T-helper 2 cell treated with Interferon-gamma antibody and Interleukin-4, amounts not matched to agents 100 ng/mL and 5 ng/mL, for 36 hours (primary cell): ENCODE measurements around the gene ZNF33A. TPM values are rescaled to one million over a fixed set of nuclear protein-coding genes. Genes with fewer than 3 reads are reported as not detected.
"Not testable (repeated sequence)": the region's sequence is repeated elsewhere in the genome, so short reads cannot be mapped to it uniquely, and the experiment has no call there.

Experiments used
- intact Hi-C: fragments of 100-400 bp; cut with micrococcal nuclease; formaldehyde crosslinking; loops from one replicate; pipeline ENCODE4 v1.15.1; 2023
- total RNA-seq: library from RNA; stranded (reverse); gene quantifications from 2 replicates; pipeline ENCODE4 v1.2.3, GENCODE V29; 2022

ZNF33A gene
- total RNA-seq, 1 donor from 2014 or later: 33.2 TPM

- intact Hi-C loops: no loop called here
These were observed 33.0 kb downstream of the ZNF33A start for GRCh38 chr10:38043516-38043915.

- intact Hi-C loops: no loop called here
These were observed 34.7 kb downstream of the ZNF33A start for GRCh38 chr10:38045129-38045528.

- intact Hi-C loops: no loop called here
These were observed 37.2 kb downstream of the ZNF33A start for GRCh38 chr10:38047666-38048065.

DNA sequence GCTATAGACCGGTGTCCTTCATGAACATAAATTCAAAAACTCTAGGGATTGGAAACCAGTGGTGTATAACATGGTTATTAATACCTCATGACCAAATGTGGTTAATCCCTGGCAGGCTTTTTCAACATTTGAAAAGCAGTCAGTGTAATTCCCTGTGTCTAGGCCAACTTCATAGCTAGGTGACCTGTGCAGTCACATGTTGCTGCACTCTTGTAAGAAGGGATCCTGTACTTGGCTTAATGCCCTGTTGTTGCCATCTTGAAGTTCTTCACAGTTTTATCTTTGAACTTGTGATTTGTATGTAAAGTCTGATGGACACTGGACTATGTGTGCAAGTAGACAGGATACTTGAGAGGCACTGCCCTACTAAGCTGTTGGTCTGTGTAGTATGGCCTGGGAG, 39.7 kb downstream of the ZNF33A start:
- intact Hi-C loops: no loop called here

DNA sequence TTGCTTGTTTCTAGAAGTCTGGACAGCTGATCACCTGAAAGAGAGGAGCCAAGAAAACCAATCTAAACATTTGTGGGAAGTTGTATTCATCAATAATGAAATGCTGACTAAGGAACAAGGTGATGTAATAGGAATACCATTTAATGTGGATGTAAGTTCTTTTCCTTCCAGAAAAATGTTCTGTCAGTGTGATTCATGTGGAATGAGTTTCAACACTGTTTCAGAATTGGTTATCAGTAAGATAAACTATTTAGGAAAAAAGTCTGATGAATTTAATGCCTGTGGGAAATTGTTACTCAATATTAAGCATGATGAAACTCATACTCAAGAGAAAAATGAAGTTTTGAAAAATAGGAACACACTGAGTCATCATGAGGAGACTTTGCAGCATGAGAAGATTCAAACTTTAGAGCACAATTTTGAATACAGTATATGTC, 43.9 kb downstream of the ZNF33A start:
- intact Hi-C loops: no loop called here

DNA sequence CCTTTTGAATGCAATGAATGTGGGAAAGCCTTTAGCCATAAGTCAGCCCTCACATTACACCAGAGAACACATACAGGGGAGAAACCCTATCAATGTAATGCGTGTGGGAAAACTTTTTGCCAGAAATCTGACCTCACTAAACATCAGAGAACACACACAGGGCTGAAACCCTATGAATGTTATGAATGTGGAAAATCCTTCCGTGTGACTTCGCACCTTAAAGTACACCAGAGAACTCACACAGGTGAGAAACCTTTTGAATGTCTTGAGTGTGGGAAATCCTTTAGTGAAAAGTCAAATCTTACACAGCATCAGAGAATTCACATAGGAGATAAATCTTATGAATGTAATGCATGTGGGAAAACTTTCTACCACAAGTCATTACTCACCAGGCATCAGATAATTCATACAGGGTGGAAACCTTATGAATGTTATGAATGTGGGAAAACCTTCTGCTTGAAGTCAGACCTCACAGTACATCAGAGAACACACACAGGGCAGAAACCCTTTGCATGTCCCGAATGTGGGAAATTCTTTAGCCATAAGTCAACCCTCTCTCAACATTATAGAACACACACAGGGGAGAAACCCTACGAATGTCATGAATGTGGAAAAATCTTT, 44.9 kb downstream of the ZNF33A start:
- intact Hi-C loops: not testable (repeated sequence)

- intact Hi-C loops: not testable (repeated sequence)
These were observed 59.2 kb downstream of the ZNF33A start for GRCh38 chr10:38069663-38070062.

DNA sequence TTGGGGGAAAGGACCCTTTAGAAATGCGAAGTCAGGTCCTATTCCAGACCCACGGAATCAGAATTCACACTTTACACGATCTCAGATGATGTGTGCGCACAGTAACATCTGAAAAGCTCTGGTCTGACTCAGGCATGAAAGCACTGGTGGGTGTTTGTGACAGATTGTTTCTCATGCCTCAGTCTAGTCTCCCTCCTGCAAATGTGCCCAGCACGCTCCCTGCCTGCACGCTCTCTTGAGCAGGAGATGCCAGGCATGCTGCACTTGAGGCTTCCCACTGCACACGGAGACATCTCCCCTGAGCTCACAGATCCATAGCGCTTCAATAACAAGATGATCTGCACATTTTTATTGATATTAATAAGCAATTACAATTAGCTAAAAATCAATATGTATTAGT, 60.0 kb downstream of the ZNF33A start:
- intact Hi-C loops: no loop called here

DNA sequence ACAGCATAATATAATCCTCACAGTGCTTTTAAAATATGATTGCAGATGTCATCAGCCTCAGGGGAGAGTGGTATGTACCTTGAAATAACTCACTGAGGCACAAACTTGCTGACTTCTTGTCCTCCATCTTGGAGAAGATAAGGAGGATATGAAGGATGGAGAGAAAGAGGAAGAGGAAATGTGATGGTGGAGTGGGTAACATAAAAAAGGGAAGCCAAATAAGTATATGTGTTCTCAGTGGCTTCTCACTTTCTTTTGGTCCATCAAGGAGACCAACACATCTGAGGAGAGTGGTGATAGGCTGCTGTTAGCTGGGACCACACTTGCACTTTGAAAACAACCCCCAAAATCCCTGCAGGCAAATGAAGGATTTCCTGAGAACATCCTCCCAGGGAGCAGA, 62.1 kb downstream of the ZNF33A start:
- intact Hi-C loops: no loop called here

GRCh38 chr10:38076687-38077086, 66.2 kb downstream of the ZNF33A start:
- intact Hi-C loops: no loop called here

- intact Hi-C loops: not testable (repeated sequence)
These were observed 82.8 kb downstream of the ZNF33A start for GRCh38 chr10:38093318-38093717.

GRCh38 chr10:38093816-38094157, 83.3 kb downstream of the ZNF33A start:
- intact Hi-C loops: loop anchor here (1.0 kb wide), 4 partner anchors 55 to 236 kb away; partner anchors contain the start of genes ZNF248, ZNF25 and ZNF33A

DNA sequence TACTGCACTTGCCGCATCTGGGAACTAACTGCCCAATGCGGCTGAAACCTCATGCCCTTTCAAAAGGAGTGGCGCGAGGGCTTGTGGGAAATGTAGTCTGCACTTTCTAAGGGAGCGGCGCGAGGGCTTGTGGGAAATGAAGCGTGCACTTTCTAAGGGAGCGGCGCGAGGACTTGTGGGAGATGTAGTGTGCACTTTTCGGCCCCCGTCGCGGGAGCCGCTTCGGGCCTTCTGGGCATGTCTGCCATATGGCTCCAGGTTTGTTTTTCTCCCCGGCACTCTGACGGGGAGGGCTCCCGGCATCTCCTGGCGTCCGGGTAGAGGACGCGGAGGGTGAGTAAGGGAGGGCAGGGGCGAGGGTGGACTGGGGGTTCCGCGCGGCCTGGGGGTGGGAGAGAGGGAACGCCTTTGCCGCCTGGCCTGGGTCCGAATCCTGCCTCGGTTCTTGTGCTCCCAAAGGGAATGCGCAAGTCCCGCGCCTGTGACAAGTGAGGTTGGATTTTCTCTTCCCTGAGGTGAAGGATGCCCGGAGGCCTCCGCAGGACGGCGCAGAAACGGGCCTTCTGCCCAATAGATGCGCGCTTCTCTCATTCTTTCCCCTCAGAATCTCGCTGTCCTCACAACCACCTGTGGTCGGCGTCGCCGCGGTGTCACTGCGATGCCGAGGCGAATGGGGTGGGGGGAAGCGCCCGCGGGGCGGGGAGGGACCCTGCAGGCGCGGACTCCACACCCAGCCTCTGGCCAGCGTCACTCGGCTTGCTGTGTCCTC, 83.9 kb downstream of the ZNF33A start, which contains the start of gene ZNF37A:
TSS of gene ZNF37A (plus strand) at position 180 of the 769 bp plus-strand sequence. CDS start 2,281 bp downstream, outside the sequence.
- intact Hi-C loops: loop anchor here (1.0 kb wide), 4 partner anchors 56 to 237 kb away; partner anchors contain the start of genes ZNF248, ZNF25 and ZNF33A

DNA sequence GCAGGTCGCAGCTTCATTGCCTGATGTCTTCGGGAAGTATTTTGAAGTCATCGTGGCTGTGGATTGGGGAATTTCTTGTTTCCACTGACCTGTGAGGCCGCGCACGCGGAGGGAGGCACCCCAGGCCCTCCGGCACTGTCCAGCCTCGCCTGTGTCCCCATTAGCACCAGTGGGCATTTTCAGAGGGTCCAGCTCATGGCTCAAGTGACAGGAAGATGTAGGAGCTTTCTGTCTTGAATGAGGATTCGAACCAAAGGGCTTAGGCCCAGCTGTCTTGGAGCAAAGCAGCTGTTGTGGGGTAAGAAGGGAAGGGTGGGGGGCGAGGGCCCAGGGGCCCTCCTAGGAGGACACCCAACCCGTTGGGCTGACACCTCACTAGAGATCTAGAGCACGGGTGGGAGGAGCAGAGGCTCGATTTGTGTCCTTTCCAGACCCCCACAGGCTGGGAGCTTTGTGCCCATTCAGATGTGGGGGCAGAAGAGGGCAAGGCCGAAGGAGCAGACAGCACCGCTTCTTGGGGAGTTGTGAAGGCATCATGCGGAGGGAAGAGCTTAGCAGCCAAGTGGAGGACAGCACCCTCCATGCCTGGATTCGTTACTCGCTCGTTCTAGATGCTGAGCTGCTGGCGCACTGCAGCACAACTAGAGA, 84.6 kb downstream of the ZNF33A start:
- intact Hi-C loops: loop anchor here (1.0 to 5.0 kb wide), 5 partner anchors 57 to 262 kb away; partner anchors contain the start of genes ZNF248, ZNF25 and ZNF33A

DNA sequence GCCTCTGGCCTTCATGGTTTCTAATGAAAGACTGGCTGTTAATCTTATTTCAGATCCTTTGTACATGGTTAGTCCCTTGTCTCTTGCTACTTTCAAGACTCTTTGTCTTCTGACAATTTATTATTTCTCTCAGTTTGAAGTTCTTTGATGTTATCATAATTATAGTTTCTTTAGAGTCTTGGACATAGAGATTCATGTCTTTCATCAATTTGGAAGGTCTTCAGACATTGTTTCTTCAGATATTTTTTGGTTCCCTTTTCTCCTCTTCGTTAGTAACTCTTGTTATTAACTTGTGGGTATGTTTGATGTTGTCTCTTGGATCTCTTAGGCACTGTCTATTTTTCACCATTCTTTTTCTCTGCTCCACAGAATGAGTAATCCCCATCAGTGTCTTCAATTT, 92.4 kb downstream of the ZNF33A start:
- intact Hi-C loops: no loop called here

- intact Hi-C loops: no loop called here
These were observed 93.3 kb downstream of the ZNF33A start for GRCh38 chr10:38103756-38104155.

DNA sequence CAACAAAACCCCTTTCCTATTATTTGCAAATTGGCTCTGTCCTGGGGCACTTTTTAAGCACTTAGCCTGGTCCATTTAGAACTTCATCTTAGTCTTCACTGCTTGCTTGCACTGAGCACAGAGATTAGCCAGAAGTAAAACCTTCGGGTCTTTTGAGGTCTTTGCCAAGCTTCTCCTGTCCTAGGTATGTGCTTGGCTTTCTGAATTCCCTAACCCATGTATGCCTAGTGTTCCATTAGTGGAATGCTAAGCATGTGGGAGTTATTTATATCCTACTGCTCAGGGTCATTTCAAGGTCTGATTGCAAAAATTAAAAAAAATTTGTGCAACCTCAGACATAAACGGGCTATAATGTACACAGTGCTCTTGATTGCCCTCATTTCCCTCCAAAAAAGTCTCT, 101.7 kb downstream of the ZNF33A start:
- intact Hi-C loops: no loop called here

Other genes with a start within 250 kb of the ZNF33A start
- 9.0 and 9.9 TPM in 2 replicates for gene ZNF248, start 153.1 kb upstream of the ZNF33A start, total RNA-seq
- 5.0 and 5.6 TPM in 2 replicates for gene ZNF25, start 34.0 kb upstream of the ZNF33A start, total RNA-seq
- 20.3 and 22.0 TPM in 2 replicates for gene ZNF37A, start 83.7 kb downstream of the ZNF33A start, total RNA-seq